ENCODE results near the gene FN1.

DNA sequence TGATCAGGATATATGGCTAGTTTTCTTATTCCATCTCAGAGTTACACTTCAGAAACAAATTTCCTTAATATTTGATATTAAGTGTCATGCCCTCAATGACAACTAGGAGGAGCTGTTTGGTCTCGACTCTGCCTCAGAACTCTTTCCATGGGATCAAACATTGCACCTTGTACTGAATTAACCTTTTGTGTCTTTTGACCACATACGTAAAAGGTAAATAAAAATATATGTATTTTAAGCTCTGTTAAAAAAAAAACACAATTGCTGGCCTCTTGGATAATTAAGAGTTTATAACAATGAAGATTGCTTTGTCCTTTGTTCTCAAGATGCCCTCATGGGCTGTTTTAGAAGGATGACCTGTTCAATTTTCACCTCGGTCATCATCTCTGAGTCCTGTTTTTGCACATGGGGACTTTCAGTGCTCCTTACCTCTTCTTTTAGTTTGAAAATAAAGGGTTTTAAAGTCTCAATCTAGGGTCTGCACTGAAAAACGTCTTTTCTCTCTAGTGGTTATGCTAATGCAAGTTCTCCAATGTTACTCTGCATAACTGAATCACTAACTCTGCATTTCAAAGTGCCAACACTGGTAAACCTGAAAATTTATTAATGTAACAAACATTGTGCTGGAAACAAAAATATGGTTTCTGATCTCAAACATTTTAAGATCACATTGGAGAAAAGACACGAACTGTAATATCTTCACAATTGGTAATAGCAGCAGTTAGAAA, 18.8 kb upstream of the FN1 start:
- no peak for TF ChIP-seq MYC (IDR thresholded peaks at IDR 0.05; ENCODE audit: borderline replicate concordance, low read length)
- TF ChIP-seq, protein P1, sequence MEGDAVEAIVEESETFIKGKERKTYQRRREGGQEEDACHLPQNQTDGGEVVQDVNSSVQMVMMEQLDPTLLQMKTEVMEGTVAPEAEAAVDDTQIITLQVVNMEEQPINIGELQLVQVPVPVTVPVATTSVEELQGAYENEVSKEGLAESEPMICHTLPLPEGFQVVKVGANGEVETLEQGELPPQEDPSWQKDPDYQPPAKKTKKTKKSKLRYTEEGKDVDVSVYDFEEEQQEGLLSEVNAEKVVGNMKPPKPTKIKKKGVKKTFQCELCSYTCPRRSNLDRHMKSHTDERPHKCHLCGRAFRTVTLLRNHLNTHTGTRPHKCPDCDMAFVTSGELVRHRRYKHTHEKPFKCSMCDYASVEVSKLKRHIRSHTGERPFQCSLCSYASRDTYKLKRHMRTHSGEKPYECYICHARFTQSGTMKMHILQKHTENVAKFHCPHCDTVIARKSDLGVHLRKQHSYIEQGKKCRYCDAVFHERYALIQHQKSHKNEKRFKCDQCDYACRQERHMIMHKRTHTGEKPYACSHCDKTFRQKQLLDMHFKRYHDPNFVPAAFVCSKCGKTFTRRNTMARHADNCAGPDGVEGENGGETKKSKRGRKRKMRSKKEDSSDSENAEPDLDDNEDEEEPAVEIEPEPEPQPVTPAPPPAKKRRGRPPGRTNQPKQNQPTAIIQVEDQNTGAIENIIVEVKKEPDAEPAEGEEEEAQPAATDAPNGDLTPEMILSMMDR (IDR thresholded peaks at IDR 0.05): peak; percentile 73
- TF ChIP-seq, protein P2, sequence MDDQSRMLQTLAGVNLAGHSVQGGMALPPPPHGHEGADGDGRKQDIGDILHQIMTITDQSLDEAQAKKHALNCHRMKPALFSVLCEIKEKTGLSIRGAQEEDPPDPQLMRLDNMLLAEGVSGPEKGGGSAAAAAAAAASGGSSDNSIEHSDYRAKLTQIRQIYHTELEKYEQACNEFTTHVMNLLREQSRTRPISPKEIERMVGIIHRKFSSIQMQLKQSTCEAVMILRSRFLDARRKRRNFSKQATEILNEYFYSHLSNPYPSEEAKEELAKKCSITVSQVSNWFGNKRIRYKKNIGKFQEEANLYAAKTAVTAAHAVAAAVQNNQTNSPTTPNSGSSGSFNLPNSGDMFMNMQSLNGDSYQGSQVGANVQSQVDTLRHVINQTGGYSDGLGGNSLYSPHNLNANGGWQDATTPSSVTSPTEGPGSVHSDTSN (IDR thresholded peaks at IDR 0.05): no peak
- TF ChIP-seq, protein P3, sequence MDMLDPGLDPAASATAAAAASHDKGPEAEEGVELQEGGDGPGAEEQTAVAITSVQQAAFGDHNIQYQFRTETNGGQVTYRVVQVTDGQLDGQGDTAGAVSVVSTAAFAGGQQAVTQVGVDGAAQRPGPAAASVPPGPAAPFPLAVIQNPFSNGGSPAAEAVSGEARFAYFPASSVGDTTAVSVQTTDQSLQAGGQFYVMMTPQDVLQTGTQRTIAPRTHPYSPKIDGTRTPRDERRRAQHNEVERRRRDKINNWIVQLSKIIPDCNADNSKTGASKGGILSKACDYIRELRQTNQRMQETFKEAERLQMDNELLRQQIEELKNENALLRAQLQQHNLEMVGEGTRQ (IDR thresholded peaks at IDR 0.05): no peak
- no peak for TF ChIP-seq TP53 (CRISPR knock-in tag; IDR thresholded peaks at IDR 0.05)
- TF ChIP-seq POLR2A (IDR thresholded peaks at IDR 0.05; ENCODE audit: low read length): no peak

Data from A549 (cell line).